ENCODE measurements around the gene SIGLEC15. TPM values are rescaled to one million over a fixed set of nuclear protein-coding genes. Genes with fewer than 3 reads are reported as not detected.

SIGLEC15 gene
- total RNA-seq, 2 experiments from 2014 or later: not detected

DNA sequence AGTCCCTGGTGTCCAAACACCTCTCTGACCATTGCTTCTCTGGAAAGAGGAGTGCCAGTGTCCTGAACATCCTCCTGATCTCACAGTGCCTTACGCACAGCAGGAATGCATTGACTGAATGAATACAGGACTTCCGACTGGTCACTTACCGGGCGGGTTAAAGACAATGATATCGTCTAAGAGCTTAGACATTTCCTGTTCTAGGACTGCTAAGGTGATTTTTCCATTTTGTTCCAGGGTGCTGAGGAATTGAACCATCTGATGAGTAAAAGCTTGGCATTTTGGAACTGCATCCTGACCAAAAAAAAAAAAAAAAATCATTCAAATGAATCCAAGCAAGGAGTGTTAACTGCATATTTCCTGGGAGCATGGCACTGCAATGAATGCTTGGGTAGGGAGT is 40.0 kb downstream of the SIGLEC15 start:
- BruUV-seq (replicated peaks): no TSS peak
- Histone ChIP-seq H2AFZ (ENCODE audit: low read length) (no peak overlapping the region), H3K4me3 (ENCODE audit: low read depth, low read length, poor library complexity, severe bottlenecking) (no peak overlapping the region), H3K79me2 (ENCODE audit: insufficient read depth, low read depth, low read length) (no peaks in the 10 kb centered on the region), H3K9me2 (ENCODE audit: insufficient read depth, low read length) (no peaks in the 10 kb centered on the region), H3K9me3 (ENCODE audit: low read length) (no peaks in the 10 kb centered on the region), H4K20me1 (ENCODE audit: insufficient read depth, low read length) (no peaks in the 10 kb centered on the region), H3K27ac (ENCODE audit: low read depth, low read length, poor library complexity, severe bottlenecking) (no peak overlapping the region), H3K4me2 (ENCODE audit: low read length) (no peak overlapping the region), H3K4me1 (ENCODE audit: insufficient read depth, low read length, poor library complexity, severe bottlenecking) (no peaks in the 10 kb centered on the region), H3K36me3 (ENCODE audit: insufficient read depth, low read length) (peaks cover 16% of the 10 kb centered on the region)
- TF ChIP-seq EZH2phosphoT487 (IDR thresholded peaks at IDR 0.05; ENCODE audit: borderline replicate concordance, low read depth, low read length): no peak
- TF ChIP-seq, protein P1, sequence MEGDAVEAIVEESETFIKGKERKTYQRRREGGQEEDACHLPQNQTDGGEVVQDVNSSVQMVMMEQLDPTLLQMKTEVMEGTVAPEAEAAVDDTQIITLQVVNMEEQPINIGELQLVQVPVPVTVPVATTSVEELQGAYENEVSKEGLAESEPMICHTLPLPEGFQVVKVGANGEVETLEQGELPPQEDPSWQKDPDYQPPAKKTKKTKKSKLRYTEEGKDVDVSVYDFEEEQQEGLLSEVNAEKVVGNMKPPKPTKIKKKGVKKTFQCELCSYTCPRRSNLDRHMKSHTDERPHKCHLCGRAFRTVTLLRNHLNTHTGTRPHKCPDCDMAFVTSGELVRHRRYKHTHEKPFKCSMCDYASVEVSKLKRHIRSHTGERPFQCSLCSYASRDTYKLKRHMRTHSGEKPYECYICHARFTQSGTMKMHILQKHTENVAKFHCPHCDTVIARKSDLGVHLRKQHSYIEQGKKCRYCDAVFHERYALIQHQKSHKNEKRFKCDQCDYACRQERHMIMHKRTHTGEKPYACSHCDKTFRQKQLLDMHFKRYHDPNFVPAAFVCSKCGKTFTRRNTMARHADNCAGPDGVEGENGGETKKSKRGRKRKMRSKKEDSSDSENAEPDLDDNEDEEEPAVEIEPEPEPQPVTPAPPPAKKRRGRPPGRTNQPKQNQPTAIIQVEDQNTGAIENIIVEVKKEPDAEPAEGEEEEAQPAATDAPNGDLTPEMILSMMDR (conservative IDR thresholded peaks at IDR 0.05; ENCODE audit: low read length): no peak
- ChIA-PET CTCF (ENCODE audit: unreplicated experiment) (no interaction called here), POLR2A (interaction anchor here (0.7 kb wide), 1 partner anchor 81 kb away, joined by 3 read pairs; no protein-coding TSS in a partner anchor)
- intact Hi-C loops (cut with micrococcal nuclease; ENCODE audit: unreplicated experiment): no loop called here
- no peak for DNase-seq (ENCODE audit: low spot score)

DNA sequence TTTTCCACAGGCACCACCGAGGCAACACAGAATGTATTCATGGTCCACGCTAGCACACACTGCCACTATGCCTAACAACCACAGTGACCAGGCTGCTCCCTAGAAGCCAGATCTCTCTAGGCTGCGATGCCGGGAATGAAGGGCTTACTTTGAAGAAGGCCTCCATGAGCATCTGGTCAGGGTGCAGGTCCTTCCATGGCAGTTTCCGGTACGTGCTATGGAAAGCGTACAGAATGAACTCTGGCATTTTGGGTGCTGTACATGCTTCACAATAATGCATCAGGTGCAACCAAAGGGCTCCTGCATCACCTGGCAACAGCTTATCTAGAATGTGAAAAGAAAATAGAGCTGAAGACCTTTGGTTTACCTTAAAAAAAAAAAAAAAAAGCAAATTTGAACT is 44.9 kb downstream of the SIGLEC15 start:
- no peaks in the 10 kb centered on the region for H3K79me2 ChIP-seq (ENCODE audit: insufficient read depth, low read depth, low read length)
- no peak overlapping the region for H3K4me2 ChIP-seq (ENCODE audit: low read length)
- intact Hi-C loops (cut with micrococcal nuclease; ENCODE audit: unreplicated experiment): no loop called here

DNA sequence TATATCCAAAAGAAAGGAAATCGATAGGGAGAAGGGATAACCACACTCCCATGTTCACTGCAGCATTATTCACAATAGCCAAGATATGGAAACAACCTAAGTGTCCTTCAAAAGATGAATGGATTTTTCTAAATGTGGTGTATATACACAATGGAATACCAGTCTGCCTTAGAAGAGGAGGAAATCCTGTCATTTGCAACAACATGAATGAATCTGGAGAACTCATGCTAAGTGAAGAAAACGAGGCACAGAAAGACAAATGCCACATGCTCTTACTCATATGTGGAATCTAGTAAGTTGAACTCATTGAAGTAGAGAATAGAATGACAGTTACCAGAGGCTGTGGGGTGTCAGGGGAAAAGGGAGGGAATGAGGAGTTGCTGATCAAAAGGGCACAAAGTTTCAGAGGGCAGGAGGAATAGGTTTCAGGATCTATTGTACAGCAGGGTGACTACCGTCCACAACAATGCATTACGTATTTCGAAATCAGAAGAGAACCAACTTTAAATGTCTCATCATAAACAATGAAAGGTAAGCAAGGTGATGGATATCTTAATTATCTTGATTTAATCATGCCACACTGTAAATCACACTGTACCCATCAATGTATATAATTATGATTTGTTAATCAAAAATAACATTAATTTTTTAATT is 46.1 kb downstream of the SIGLEC15 start:
- Histone ChIP-seq H3K4me3 (ENCODE audit: low read depth, low read length, poor library complexity, severe bottlenecking) (no peak overlapping the region), H3K9me2 (ENCODE audit: insufficient read depth, low read length) (no peaks in the 10 kb centered on the region), H3K36me3 (ENCODE audit: insufficient read depth, low read length) (peaks cover 30% of the 10 kb centered on the region), H3K4me2 (ENCODE audit: low read length) (no peak overlapping the region), H2AFZ (ENCODE audit: low read length) (no peak overlapping the region), H3K27ac (ENCODE audit: low read depth, low read length, poor library complexity, severe bottlenecking) (no peak overlapping the region), H3K4me1 (ENCODE audit: insufficient read depth, low read length, poor library complexity, severe bottlenecking) (peaks cover 6% of the 10 kb centered on the region), H3K9me3 (ENCODE audit: low read length) (no peaks in the 10 kb centered on the region), H3K79me2 (ENCODE audit: insufficient read depth, low read depth, low read length) (no peaks in the 10 kb centered on the region), H4K20me1 (ENCODE audit: insufficient read depth, low read length) (no peaks in the 10 kb centered on the region)
- DNase-seq (ENCODE audit: low spot score): no peak
- ChIA-PET POLR2A (no interaction called here), CTCF (ENCODE audit: unreplicated experiment) (no interaction called here)
- intact Hi-C loops (cut with micrococcal nuclease; ENCODE audit: unreplicated experiment): no loop called here
- BruUV-seq (replicated peaks): no TSS peak
- TF ChIP-seq EZH2phosphoT487 (IDR thresholded peaks at IDR 0.05; ENCODE audit: borderline replicate concordance, low read depth, low read length): no peak
- TF ChIP-seq, protein P1 (conservative IDR thresholded peaks at IDR 0.05; ENCODE audit: low read length): no peak

More for the DNA sequence above, 44.9 kb downstream of the SIGLEC15 start:
- Histone ChIP-seq H4K20me1 (ENCODE audit: insufficient read depth, low read length) (no peaks in the 10 kb centered on the region), H3K9me2 (ENCODE audit: insufficient read depth, low read length) (no peaks in the 10 kb centered on the region), H3K4me1 (ENCODE audit: insufficient read depth, low read length, poor library complexity, severe bottlenecking) (peaks cover 6% of the 10 kb centered on the region), H2AFZ (ENCODE audit: low read length) (no peak overlapping the region), H3K9me3 (ENCODE audit: low read length) (no peaks in the 10 kb centered on the region), H3K27ac (ENCODE audit: low read depth, low read length, poor library complexity, severe bottlenecking) (no peak overlapping the region), H3K4me3 (ENCODE audit: low read depth, low read length, poor library complexity, severe bottlenecking) (no peak overlapping the region), H3K36me3 (ENCODE audit: insufficient read depth, low read length) (peaks cover 27% of the 10 kb centered on the region)
- POLR2A ChIA-PET: no interaction called here
- BruUV-seq (replicated peaks): no TSS peak
- no peak for DNase-seq (ENCODE audit: low spot score)
- TF ChIP-seq EZH2phosphoT487 (IDR thresholded peaks at IDR 0.05; ENCODE audit: borderline replicate concordance, low read depth, low read length): no peak
- TF ChIP-seq, protein P1 (conservative IDR thresholded peaks at IDR 0.05; ENCODE audit: low read length): no peak
- CTCF ChIA-PET (ENCODE audit: unreplicated experiment): no interaction called here
